Measurements from ENCODE around the gene TAB2.

GRCh38 chr6:149425224-149425623 lies 107.7 kb downstream of the TAB2 start:
- no peak for TF ChIP-seq CTCF (IDR thresholded peaks at IDR 0.05)
- no peak for TF ChIP-seq POLR2A (IDR thresholded peaks at IDR 0.05)
- TF ChIP-seq POLR2AphosphoS5 (IDR thresholded peaks at IDR 0.05), result no peak

Measured in suprapubic skin (tissue), 4 donors.